GM18517 (cell line): ENCODE results near the gene TRIM68.

ENCODE experiments used
- ATAC-seq: cut with Tn5 transposase; IDR thresholded peaks from one replicate; pipeline ENCODE4 v1.9.1; 2021; ENCODE audit warnings: mild to moderate bottlenecking, moderate library complexity; ENCODE audit not compliant: unreplicated experiment

The TRIM68 gene

DNA sequence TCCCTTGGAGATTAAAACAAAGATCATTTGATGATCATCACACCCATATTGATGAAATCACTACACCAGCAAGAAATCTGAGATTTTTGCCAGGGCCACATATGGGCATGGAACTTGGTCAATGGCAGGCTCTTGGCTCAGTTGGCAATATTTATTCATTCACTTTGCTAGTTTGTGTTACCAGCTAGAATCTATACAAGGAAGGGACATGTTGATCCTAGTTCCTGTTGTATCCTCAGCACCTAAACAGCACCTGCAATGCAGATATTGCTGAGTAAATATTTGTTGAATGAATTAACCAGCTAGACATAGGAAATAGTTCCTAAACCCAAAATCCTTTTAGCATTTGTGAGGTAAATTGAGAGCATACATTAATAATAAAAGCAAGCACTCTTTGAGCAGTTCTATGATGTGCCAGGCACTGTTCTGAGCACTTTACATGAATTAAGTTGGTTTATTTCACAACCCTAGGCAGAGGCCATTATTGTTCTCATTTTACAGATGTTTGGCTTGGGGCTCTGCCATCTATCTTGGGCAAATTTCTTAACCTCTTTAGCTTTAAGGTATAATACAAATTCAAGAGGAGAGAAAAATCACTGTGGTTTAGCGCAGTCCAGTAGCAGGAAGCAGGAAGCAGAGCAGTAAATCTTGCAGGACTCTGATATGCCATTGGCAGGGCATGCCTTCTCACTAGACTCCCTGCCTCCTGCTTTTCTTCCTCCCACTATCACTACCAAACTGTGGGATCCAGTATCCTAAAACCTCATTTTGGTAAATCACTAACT lies 1.6 kb downstream of the TRIM68 start:
- ATAC-seq = no peak

DNA sequence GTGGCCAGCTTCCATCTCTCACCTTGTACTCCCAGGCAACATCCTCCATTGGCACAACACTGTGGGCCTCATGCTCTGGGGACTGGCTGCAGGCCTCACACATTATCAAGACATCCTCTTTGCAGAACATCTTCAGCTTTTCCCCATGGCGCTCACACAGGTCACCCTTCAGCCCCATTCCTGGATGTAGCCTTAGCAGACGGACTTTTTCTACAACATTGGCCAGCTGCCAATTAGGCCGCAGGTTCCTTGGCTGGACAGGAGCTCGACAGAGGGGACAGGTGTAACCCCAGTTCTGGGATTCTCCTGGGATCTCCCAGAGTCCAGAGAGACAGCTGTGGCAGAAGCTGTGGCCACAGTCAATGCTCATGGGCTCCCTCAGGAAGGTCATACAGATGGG lies 3.0 kb downstream of the TRIM68 start:
- no peak for ATAC-seq

DNA sequence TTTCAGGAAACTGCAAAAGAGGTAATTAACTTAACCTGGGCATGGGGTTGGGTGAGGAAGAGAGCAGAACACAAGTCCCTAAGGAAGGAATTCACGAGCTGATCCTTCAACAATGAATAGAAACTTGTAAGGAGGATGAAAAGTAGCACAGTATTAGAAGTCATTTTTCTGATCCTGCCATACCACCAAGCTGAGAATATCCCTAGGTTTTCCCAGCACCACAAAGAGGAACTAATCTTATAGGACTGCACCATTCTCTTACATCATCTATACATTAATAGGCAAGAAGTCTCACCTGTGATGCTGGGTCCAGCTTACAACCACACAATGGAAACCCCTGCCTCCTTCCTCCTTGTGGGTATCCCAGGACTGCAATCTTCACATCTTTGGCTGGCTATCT lies 14.3 kb downstream of the TRIM68 start, which contains the start of gene OR52I1:
Gene OR52I1, plus strand, starts transcription at position 301 of the 400 bp plus-strand sequence. Its CDS starts 0 bp downstream, at position 301.
- ATAC-seq = no peak

DNA sequence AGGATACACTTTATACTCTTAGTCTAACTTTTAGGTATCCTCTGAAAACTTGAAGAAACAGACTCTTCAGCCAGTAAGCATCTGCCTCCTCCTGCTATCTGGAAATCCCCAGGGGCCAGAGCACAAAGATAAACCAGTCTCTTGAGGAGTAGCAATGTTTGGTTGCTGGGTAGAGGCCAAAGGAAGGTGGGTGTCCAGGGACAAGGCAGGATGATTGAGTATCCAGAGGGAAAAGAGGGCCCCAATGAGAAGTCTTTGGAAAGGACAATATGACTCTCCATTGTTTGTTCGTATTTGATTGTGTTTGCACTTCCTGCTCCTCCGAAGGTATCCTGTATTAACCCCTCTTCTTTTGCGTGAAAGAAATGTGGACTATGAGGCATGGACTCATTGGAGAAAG lies 19.0 kb downstream of the TRIM68 start:
- ATAC-seq = no peak

DNA sequence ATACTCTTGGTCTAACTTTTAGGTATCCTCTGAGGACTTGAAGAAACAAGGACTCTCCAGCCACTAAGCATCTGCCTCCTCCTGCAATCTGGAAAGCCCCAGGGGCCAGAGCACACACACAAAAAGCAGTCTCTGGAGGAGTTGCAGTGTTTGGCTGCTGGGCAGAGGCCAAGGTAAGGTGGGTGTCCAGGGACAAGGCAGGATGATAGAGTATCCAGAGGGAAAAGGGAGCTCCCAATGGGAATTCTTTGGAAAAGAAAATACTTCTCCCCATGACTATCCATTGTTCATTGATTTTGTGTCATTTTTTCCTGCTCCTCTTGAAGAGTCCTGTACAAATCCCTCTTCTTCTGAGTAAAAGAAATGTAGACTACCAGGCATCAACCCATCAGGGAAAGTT lies 26.6 kb downstream of the TRIM68 start, which contains the start of gene OR52I2:
Gene OR52I2, plus strand, starts transcription at position 301 of the 400 bp plus-strand sequence.
- no peak for ATAC-seq

DNA sequence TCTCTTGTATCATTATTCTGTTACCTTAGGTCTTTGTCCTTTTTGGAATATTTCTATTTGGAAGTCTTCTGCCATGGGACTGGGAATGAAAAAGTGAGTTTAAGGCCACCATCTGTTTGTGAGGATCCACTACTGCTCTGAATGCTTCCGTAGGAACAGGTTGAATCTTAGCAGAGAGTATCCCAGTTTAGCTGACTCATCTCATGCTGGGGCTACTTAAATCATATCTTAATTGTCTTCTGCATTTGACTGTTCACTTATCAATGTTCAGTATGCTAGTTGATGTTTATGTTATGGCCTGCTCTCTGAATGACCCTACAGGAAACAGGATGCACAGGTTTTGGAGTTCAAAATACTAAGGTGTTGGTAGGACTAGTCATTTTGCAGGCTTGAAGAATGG lies 27.9 kb downstream of the TRIM68 start:
- no peak for ATAC-seq

DNA sequence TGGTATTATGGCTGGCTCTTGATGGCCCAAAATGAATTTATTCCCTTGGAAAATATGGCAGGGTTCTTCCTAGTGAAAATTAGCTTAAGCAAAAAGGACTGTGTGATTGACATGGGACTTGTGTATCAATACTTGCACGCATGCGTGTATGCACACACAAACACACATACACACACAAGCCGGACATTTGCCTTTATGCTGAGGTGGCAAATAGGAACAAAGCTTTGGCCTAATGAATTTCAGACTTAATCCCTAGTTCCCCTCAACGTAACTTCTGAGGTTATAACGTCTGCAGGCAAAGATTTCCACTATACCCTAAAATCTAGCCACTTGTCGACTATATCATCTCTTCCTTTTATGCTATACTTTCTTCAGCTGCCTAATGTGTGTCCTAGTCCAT lies 29.4 kb downstream of the TRIM68 start:
- no peak for ATAC-seq

DNA sequence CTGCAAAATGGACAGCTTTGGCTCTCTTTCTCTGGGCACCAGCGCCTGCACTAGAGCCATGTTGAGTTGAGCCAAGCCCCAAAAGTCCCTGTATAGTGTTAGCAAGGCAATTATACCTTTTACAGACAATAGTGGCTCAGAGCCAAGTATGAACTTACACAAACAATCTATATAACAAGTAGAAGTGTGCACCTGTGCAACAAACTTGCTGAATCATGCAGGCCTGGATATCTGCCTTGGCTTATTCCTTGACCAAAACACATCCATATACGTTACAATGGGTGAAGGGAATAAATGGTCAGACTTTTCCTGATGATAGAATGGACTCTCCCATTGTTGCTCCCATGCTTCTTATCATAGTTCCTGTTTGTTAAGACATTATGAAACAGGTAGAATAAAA lies 30.3 kb downstream of the TRIM68 start:
- no peak for ATAC-seq

DNA sequence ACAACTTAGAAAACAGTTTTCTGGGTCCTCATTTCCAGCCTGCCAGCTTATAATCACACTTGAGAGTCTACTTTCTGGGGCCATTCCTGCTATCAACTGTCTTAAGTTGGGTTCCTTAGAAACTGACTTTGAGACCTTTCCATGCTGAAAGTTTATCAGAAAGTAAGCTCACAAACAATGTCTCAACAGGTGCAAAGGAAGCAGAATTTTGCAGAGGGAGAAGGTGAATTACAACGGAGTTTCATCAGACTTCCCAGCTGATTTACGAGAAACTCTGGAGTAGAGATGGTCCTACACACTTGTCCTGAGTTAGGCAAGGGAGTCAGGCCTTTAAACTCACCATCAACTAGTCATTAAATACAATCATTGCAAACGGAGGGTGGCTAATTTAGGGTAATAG lies 31.2 kb downstream of the TRIM68 start:
- no peak for ATAC-seq

DNA sequence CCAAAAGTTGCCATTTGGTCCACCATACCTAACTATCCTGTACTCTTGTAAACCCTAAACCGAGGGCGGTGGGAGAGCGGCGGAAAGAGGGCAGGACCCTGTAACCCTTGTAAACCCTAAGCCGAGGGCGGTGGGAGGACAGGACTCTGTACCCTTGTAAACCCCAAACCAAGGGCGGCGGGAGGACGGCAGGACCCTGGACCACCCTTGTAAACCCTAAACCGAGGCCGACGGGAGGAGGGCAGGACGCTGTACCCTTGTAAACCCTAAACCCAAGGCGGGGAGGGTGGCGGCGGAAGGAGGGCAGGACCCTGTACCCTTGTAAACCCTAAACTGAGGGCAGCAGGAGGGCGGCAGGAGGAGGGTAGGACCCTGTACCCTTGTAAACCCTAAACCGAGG lies 39.0 kb downstream of the TRIM68 start:
- no peak for ATAC-seq

DNA sequence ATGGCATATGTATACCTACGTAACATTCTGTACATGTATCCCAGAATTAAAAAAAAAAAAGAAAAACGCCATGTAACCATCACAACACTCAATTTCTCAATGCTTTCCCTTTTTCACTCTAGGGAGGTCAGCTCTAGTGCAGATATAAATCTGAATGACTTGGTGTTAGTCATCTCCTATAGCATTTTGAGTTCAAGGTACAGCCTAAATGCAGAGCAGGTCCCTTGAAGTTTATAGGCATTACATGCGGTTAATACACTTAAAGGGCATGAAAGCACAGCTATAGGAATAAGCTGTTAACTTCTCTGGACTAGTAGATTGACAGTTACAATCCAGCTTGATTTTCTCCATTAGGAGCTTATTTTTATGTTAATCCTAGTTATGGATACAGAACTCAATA lies 42.7 kb downstream of the TRIM68 start:
- ATAC-seq = no peak

DNA sequence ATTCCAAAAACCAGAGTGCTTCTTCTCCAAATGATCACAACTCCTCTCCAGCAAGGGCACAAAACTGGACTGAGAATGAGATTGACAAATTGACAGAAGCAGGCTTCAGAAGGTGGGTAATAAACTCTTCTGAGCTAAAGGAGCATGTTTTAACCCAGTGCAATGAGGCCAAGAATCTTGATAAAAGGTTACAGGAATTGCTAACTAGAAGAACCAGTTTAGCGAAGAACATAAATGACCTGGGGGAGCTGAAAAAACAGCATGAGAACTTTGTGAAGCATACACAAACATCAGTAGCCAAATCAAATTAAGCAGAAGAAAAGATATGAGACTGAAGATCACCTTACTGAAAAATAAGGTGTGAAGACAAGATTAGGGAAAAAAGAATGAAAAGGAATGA lies 47.6 kb downstream of the TRIM68 start:
- no peak for ATAC-seq

DNA sequence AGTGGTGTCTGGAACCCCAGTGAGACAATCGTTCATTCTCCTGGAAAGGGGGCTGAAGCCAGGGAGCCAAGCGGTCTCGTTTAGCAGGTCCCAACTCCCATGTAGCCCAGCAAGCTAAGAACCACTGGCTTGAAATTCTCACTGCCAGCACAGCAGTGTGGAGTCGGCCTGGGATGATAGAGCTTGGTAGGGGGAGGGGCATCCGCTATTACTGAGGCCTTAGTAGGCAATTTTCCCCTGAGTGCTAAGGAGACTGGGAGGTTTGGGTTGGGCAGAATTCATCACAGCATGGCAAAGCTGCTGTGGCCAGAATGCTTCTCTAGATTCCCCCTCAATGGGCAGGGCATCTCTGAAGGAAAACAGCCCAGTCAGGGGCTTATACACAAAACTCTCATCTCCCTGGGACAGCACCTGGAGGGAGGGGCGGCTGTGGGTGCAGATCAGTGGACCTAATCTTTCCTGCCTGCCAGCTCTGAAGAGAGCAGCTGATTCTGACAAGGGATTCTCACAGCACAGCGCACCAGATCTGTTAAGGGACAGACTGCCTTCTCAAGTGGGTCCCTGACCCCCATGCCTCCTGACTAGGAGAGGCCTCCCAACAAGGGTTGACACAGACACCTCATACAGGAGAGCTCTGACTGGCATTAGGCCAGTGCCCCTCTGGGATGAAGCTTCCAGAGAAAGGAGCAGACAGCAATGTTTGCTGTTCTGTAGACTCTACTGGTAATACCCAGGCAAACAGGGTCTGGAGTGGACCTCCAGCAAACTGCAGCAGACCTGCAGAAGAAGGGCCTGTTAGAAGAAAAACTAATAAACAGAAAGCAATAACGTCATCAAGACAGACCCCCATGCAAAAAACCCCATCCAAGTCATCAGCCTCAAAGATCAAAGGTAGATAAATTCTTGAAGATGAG lies 48.2 kb downstream of the TRIM68 start:
- no peak for ATAC-seq

DNA sequence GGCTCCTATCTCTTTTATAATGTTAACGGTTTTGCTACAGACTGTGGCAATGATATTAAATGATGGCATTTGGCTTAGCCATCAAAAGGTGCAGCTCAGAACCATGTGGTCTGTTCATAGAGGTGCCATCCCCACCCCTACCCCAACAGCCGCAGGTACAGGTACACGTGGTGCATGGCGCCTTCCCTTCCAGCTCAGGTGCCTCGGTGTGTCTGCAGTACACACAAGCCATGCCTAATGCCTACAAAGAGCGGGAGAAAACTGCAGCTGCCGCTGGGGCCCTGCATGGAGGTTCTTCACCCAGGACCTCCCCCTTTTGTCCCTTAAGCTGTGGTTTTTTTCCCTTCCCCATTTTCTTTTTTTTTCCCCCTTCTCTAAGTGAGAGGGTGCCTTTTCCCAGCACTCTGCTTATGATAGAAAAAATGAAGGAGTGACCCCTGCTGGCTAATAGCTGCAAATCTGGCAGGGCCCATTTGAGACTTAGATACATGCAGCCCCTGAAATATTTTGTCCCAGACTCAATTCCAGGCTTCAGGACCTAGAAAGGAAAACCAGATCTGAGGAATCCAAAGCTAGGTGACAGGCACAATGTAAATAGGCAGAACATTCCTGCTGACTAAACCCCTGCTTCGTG lies 56.6 kb downstream of the TRIM68 start:
- no peak for ATAC-seq
